Muscle layer of duodenum (tissue), 2 donors: Measurements from ENCODE around the gene MGA.

Experiments
- H3K27ac ChIP-seq: one replicate; pipeline ENCODE4 v1.7.0; 2013; ENCODE audit warnings: mild to moderate bottlenecking, low read length
- H3K27me3 ChIP-seq: one replicate; pipeline ENCODE4 v1.7.0; 2013; ENCODE audit warnings: low read depth, mild to moderate bottlenecking, control low read depth, low read length
- H3K36me3 ChIP-seq, 2 donors: one replicate each; pipeline ENCODE4 v1.7.0; 2013; ENCODE audit warnings: low read length in 2 of 2, control low read depth in 1 of 2, mild to moderate bottlenecking in 1 of 2; ENCODE audit not compliant: insufficient read depth in 2 of 2, control insufficient read depth in 1 of 2
- H3K4me1 ChIP-seq, 2 donors: one replicate each; pipeline ENCODE4 v1.7.0; 2013; ENCODE audit warnings: low read length in 2 of 2, mild to moderate bottlenecking in 2 of 2, control low read depth in 1 of 2, moderate library complexity in 1 of 2; ENCODE audit not compliant: insufficient read depth in 2 of 2, control insufficient read depth in 1 of 2
- H3K4me3 ChIP-seq, 2 donors: one replicate each; pipeline ENCODE4 v1.7.0; 2013; ENCODE audit warnings: low read length in 2 of 2, low read depth in 1 of 2, mild to moderate bottlenecking in 1 of 2
- H3K9me3 ChIP-seq, 2 donors: one replicate each; pipeline ENCODE4 v1.7.0; 2013; ENCODE audit warnings: low read length in 2 of 2, control low read depth in 1 of 2, mild to moderate bottlenecking in 1 of 2; ENCODE audit not compliant: control insufficient read depth in 1 of 2
- donor health status: healthy.

Gene MGA

GRCh38 chr15:41798607-41799487 is 138.6 kb downstream of the MGA start:
- H3K4me3 ChIP-seq, result no peak overlapping the region
- H3K9me3 ChIP-seq, result no peaks in the 10 kb centered on the region
- peak overlapping the region; percentile 6 for H3K27ac ChIP-seq
- H3K4me1 ChIP-seq, result peaks cover 8 to 24% of the 10 kb centered on the region in 2 donors
- no peaks in the 10 kb centered on the region for H3K27me3 ChIP-seq
- H3K36me3 ChIP-seq, result peaks cover 0 to 10% of the 10 kb centered on the region in 2 donors

DNA sequence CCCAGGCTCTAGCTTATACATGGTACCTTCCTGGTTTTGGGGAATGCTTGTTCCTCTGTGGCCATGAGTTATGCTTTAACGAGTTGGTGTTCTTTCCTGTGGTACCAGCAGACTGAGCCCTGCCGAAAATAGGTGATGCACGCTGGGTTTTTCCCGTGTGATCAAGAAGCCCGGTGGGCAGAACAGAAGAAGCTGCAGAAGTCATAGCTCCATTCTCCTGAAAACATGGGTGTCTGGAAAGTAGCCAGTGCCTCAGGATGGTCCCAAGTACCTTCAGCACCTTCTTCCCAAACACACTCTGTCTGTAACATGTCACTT is 139.2 kb downstream of the MGA start:
- peaks cover 8 to 30% of the 10 kb centered on the region in 2 donors for H3K4me1 ChIP-seq

GRCh38 chr15:41801185-41801584 is 141.0 kb downstream of the MGA start:
- Histone ChIP-seq H3K9me3 (no peaks in the 10 kb centered on the region), H3K27me3 (no peaks in the 10 kb centered on the region), H3K4me3 (no peak overlapping the region), H3K4me1 (peaks cover 4 to 42% of the 10 kb centered on the region in 2 donors), H3K27ac (no peak overlapping the region), H3K36me3 (peaks cover 0 to 10% of the 10 kb centered on the region in 2 donors)

More for the DNA sequence above, 139.2 kb downstream of the MGA start:
- no peak overlapping the region for H3K4me3 ChIP-seq
- no peaks in the 10 kb centered on the region for H3K9me3 ChIP-seq
- no peak overlapping the region for H3K27ac ChIP-seq
- H3K27me3 ChIP-seq, result no peaks in the 10 kb centered on the region
- peaks cover 0 to 10% of the 10 kb centered on the region in 2 donors for H3K36me3 ChIP-seq

DNA sequence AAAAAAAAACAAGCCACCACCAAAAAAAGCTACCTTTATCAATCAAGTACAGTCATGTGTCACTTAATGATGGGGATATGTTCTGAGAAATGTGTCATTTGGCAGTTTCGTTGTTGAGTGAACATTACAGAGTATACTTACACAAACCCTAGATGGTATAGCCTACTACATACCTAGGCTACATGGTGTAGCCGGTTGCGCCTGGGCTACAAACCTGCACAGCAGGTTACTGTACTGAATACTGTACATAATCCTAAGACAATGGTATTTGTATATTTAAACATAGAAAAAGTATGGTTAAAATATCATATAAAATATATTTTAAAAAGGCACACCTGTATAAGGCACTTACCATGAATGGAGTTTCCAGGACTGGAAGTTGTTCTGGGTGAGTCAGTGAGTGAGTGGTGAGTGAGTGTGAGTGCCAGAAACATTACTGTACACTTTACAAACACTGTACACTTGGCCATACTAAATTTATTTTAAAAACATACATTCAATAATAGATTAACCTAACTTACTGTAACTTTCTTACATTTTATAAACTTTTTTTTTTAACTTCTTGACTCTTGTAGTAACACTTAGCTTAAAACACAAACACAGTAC is 141.7 kb downstream of the MGA start:
- H3K36me3 ChIP-seq, result peaks cover 0 to 10% of the 10 kb centered on the region in 2 donors
- H3K4me1 ChIP-seq, result peaks cover 0 to 41% of the 10 kb centered on the region in 2 donors
- H3K27ac ChIP-seq, result no peak overlapping the region
- H3K27me3 ChIP-seq, result no peaks in the 10 kb centered on the region
- H3K4me3 ChIP-seq, result no peak overlapping the region
- H3K9me3 ChIP-seq, result no peaks in the 10 kb centered on the region

DNA sequence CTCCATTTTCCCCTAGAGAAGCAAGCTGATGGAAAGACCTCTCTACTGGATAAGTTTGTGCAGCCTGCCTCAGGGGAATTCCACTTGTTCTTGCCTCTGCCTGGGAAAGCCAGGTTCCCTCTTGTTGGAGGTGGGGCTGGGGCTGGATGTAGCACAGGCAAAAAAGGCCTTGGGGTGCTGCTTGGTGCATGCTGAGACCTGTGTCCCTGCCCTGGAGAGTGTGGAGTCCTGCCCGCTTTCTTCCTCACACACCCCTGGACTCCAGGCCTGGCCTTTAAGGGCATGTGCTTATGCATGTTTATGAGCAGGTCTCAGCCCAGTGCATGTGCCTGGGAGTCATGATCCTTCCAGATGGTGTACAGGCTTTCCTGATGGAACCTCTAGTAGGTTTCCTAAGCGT is 144.2 kb downstream of the MGA start:
- H3K27me3 ChIP-seq, result no peaks in the 10 kb centered on the region
- H3K4me3 ChIP-seq, result no peak overlapping the region
- H3K4me1 ChIP-seq, result peaks cover 0 to 29% of the 10 kb centered on the region in 2 donors
- peaks cover 0 to 10% of the 10 kb centered on the region in 2 donors for H3K36me3 ChIP-seq
- no peaks in the 10 kb centered on the region for H3K9me3 ChIP-seq
- peak overlapping the region; percentile 54 for H3K27ac ChIP-seq

DNA sequence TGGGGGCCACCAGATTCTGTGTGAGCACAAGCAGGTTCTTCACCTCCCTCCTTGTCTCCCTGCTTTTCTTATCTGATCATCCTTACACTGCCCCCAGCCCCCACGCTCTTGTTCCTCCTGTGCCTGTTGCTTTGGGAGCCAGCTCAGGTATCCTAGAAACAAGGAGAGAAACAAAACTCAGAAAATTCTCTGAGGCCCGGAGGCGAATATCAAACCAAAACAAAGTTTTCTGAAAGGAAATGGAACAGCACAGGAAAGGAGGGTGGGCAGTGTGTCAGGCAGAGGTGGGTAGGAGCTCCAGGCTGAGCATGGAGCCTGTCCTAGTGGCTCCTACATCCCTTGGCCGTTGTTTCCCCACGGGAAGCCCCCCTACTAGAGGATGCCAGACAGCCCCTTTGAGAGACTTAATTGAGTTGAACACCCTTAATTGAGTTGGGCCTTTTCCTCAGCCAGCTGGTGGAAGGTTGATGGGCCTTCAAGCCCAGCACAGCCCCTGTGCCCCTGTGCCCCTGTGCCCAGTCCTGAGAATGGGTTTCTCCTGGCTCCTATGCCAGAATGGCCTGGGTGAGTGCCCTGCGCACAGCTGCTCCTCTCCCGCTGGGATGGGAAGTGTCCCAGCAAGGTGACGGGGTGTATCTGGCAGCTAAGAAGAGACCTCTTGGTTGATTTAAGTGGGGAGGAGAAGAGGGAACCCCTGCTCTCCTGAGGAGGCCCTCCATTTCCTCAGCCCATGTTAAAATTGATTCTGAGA is 144.9 kb downstream of the MGA start:
- Histone ChIP-seq H3K36me3 (peaks cover 0 to 10% of the 10 kb centered on the region in 2 donors), H3K4me1 (peaks cover 0 to 29% of the 10 kb centered on the region in 2 donors), H3K9me3 (no peaks in the 10 kb centered on the region), H3K27me3 (no peaks in the 10 kb centered on the region), H3K4me3 (no peak overlapping the region), H3K27ac (peak overlapping the region; percentile 54)

- peak overlapping the region; percentile 2 for H3K27ac ChIP-seq
These were observed 145.5 kb downstream of the MGA start for GRCh38 chr15:41805711-41806110.

GRCh38 chr15:41806291-41807181 is 146.3 kb downstream of the MGA start:
- peak overlapping the region; percentile 2 for H3K27ac ChIP-seq
- no peak overlapping the region for H3K4me3 ChIP-seq
- peaks cover 0 to 36% of the 10 kb centered on the region in 2 donors for H3K4me1 ChIP-seq
- H3K9me3 ChIP-seq, result no peaks in the 10 kb centered on the region
- no peaks in the 10 kb centered on the region for H3K27me3 ChIP-seq
- peaks cover 0 to 3% of the 10 kb centered on the region in 2 donors for H3K36me3 ChIP-seq

More at GRCh38 chr15:41805711-41806110, 145.5 kb downstream of the MGA start:
- H3K4me1 ChIP-seq, result peaks cover 0 to 30% of the 10 kb centered on the region in 2 donors
- no peaks in the 10 kb centered on the region for H3K9me3 ChIP-seq
- H3K27me3 ChIP-seq, result no peaks in the 10 kb centered on the region
- H3K4me3 ChIP-seq, result no peak overlapping the region
- peaks cover 0 to 5% of the 10 kb centered on the region in 2 donors for H3K36me3 ChIP-seq

GRCh38 chr15:41809121-41809520 is 148.9 kb downstream of the MGA start:
- Histone ChIP-seq H3K27me3 (no peaks in the 10 kb centered on the region), H3K4me1 (peaks cover 0 to 34% of the 10 kb centered on the region in 2 donors), H3K36me3 (peaks cover 14 to 23% of the 10 kb centered on the region in 2 donors), H3K9me3 (no peaks in the 10 kb centered on the region), H3K4me3 (no peak overlapping the region), H3K27ac (no peak overlapping the region)

GRCh38 chr15:41809526-41810220 is 149.5 kb downstream of the MGA start:
- no peaks in the 10 kb centered on the region for H3K27me3 ChIP-seq
- H3K4me1 ChIP-seq, result peaks cover 0 to 28% of the 10 kb centered on the region in 2 donors
- no peak overlapping the region for H3K27ac ChIP-seq
- peaks cover 18 to 26% of the 10 kb centered on the region in 2 donors for H3K36me3 ChIP-seq
- H3K4me3 ChIP-seq, result no peak overlapping the region
- H3K9me3 ChIP-seq, result no peaks in the 10 kb centered on the region
